Astrocyte of the cerebellum (primary cell): Measurements from ENCODE around the gene FABP3.

Source experiments
- DNase-seq: peaks from one replicate; pipeline ENCODE4 v3.0.0-alpha.2; 2011; ENCODE audit warnings: low read depth
- H3K4me3 ChIP-seq: 2 replicates; pipeline ENCODE4 v1.5.1; 2011; ENCODE audit warnings: mild to moderate bottlenecking, low read depth, low read length, moderate library complexity
- in situ Hi-C: cut with HindIII; loops from 2 replicates; pipeline ENCODE4 v1.10.0; 2017; ENCODE audit warnings: low sequenced_read_pairs
- TF ChIP-seq, protein P1 (sequence below): IDR thresholded peaks from 2 replicates; pipeline ENCODE4 v1.5.1; 2012; ENCODE audit warnings: low read length, low read depth, moderate library complexity, mild to moderate bottlenecking; ENCODE audit errors: missing control alignments

FABP3 gene

DNA sequence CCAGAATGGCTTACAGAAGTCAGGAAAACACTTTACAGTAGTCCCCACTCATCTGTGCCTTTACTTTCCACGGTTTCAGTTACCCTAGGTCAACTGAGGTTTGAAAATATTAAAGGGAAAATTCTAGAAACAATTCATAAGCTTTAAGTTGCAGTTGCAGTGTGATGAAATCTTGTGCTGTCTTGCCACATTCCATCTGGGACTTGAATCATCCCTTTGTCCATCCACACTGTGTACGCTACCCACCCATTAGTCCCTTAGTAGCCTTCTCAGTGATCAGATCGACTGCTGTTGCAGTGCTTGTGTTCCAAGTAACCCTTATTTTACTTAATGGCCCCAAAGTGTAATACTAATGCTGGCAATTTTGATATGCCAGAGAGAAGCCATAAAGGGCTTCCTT lies 45.5 kb downstream of the FABP3 start:
- TF ChIP-seq, protein P1, sequence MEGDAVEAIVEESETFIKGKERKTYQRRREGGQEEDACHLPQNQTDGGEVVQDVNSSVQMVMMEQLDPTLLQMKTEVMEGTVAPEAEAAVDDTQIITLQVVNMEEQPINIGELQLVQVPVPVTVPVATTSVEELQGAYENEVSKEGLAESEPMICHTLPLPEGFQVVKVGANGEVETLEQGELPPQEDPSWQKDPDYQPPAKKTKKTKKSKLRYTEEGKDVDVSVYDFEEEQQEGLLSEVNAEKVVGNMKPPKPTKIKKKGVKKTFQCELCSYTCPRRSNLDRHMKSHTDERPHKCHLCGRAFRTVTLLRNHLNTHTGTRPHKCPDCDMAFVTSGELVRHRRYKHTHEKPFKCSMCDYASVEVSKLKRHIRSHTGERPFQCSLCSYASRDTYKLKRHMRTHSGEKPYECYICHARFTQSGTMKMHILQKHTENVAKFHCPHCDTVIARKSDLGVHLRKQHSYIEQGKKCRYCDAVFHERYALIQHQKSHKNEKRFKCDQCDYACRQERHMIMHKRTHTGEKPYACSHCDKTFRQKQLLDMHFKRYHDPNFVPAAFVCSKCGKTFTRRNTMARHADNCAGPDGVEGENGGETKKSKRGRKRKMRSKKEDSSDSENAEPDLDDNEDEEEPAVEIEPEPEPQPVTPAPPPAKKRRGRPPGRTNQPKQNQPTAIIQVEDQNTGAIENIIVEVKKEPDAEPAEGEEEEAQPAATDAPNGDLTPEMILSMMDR, result no peak
- in situ Hi-C loops, result no loop called here
- no peak for DNase-seq
- H3K4me3 ChIP-seq, result no peak overlapping the region

DNA sequence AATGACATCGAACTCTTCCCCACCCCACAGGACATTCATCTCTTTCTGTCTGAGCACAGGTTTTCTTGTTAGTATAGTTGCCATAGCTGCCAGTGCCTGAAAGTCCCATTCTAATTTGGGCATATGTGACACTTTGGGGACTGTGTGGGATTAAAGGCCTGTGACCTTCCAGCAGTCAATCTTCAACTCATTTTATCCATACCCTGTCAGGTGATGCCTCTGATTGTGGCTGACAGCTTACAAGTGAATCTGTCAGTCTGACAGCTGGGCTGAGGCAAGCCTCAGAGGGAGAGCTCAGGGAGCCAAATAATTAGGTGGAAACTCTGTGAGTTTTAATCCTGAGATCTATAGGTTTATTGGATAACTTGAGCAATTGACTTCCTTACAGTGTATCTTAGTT lies 46.4 kb downstream of the FABP3 start:
- TF ChIP-seq, protein P1, result no peak
- in situ Hi-C loops, result no loop called here
- no peak overlapping the region for H3K4me3 ChIP-seq
- no peak for DNase-seq

- TF ChIP-seq, protein P1, result no peak
- DNase-seq, result no peak
- no peak overlapping the region for H3K4me3 ChIP-seq
- in situ Hi-C loops, result no loop called here
These were observed 47.9 kb downstream of the FABP3 start for GRCh38 chr1:31324992-31325391.

DNA sequence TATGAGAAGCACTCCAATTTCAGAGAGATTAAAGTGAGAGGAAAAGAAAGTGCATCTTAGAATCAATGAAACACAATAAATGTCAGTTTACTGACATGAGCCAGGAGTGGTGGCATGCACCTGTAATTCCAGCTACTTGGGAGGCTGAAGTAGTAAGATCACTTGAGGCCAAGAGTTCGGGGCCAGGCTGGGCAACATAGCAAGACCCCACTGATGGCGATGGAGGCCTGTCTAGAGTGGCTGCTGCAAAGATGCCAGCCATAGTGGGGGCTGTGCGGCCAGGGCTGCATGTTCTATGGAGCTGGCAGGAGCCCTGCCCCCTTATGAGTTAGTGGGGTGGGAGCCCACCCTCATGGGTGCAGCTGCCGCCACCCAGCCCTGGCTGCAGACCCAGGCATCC lies 48.8 kb downstream of the FABP3 start:
- TF ChIP-seq, protein P1, result no peak
- in situ Hi-C loops, result no loop called here
- no peak overlapping the region for H3K4me3 ChIP-seq
- no peak for DNase-seq

- no peak overlapping the region for H3K4me3 ChIP-seq
- DNase-seq, result no peak
- TF ChIP-seq, protein P1, result no peak
- in situ Hi-C loops, result no loop called here
These were observed 54.7 kb downstream of the FABP3 start for GRCh38 chr1:31318146-31318545.

DNA sequence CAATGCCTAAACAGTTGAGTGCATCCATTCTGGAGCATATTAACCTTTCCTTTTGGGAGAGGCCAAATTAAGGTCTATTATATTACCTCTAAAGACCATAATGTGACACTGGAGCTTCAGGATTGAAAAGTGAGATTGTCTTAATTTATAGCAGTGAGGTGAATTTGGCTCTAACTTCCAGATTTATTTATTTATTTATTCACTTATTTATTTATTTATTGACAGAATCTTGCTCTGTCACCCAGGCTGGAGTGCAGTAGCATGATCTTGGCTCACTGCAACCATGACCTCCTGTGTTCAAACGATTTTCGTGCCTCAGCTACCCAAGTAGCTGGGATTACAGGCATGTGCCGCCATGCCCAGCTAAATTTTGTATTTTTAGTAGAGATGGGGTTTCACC lies 57.0 kb downstream of the FABP3 start:
- in situ Hi-C loops, result no loop called here
- TF ChIP-seq, protein P1, result no peak
- no peak overlapping the region for H3K4me3 ChIP-seq
- no peak for DNase-seq
